WTC11 (cell line): Measurements from ENCODE around the gene ESYT1.

Source experiments
- CREM ChIP-seq: sonication (generic); formaldehyde crosslinking; IDR thresholded peaks from 2 replicates; pipeline ENCODE4 v1.8.1; 2022; ENCODE audit warnings: mild to moderate bottlenecking, missing genetic modification reagents, moderate library complexity
- IRF2 ChIP-seq: sonication (generic); formaldehyde crosslinking; IDR thresholded peaks from 2 replicates; pipeline ENCODE4 v1.8.0; 2022; ENCODE audit warnings: low read depth, missing genetic modification reagents, borderline replicate concordance
- NR1H2 ChIP-seq: sonication (generic); formaldehyde crosslinking; IDR thresholded peaks from 2 replicates; pipeline ENCODE4 v1.9.0; 2021; ENCODE audit warnings: mild to moderate bottlenecking, moderate library complexity, missing genetic modification reagents
- NR2C2 ChIP-seq: sonication (generic); formaldehyde crosslinking; IDR thresholded peaks from 2 replicates; pipeline ENCODE4 v1.8.0; 2022; ENCODE audit warnings: mild to moderate bottlenecking, missing genetic modification reagents
- RELA ChIP-seq: sonication (generic); formaldehyde crosslinking; IDR thresholded peaks from 2 replicates; pipeline ENCODE4 v1.8.1; 2022; ENCODE audit warnings: missing genetic modification reagents, mild to moderate bottlenecking, borderline replicate concordance
- SMAD4 ChIP-seq: sonication (generic); formaldehyde crosslinking; IDR thresholded peaks from 2 replicates; pipeline ENCODE4 v1.8.0; 2022; ENCODE audit warnings: mild to moderate bottlenecking, missing genetic modification reagents
- TEAD1 ChIP-seq: sonication (generic); formaldehyde crosslinking; IDR thresholded peaks from 2 replicates; pipeline ENCODE4 v1.8.0; 2022; ENCODE audit warnings: mild to moderate bottlenecking, missing genetic modification reagents
- ZNF121 ChIP-seq: sonication (generic); formaldehyde crosslinking; IDR thresholded peaks from 2 replicates; pipeline ENCODE4 v1.8.0; 2023; ENCODE audit warnings: missing genetic modification reagents
- ZNF396 ChIP-seq: fragments of 250-450 bp; sonication (Bioruptor Pico); IDR thresholded peaks from 2 replicates; pipeline ENCODE4 v1.8.0; 2021; ENCODE audit warnings: mild to moderate bottlenecking, moderate library complexity, borderline replicate concordance
- ZNF512 ChIP-seq: sonication (generic); formaldehyde crosslinking; IDR thresholded peaks from 2 replicates; pipeline ENCODE4 v1.8.1; 2022; ENCODE audit warnings: missing genetic modification reagents, borderline replicate concordance
- TF ChIP-seq, protein P1 (sequence below): fragments of 200-600 bp; IDR thresholded peaks from 2 replicates; pipeline ENCODE4 v1.8.0; 2022; ENCODE audit warnings: antibody characterized with exemption

DNA sequence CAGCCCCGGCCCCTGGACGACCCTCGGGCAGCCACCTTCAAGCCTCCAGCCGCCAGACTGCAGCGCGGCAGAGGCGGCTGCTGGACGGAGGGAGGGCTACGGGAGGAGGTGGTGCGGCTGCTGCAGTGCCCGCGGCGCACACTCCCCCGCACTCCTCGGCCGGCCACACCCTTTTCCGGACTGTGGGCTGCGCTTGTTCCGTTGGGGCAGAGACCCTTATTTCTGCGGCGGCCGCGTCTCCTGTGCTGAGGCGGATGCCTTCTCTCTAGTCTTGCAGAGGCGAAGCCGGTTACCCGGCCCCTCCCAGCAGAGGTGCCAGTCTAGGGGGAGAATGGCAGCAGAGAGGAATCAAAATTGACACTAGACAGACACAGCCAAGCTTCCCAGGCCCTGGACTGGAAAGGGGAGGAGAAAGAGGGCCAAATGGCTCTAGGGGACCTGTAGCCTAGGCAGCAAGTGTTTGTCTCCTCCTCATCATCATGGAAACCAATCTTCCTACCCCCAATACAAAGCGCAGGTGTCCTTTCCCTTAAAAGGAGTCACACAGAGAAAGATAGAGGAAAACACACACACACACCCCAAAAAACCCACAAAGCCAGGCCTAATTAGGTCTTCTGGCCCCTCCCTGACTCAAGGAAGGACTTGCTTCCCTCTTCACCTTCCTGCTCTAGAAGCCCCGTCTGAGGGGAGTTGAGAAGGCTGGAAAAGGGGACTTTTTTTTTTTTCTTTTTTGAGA lies 1.3 kb downstream of the ESYT1 start:
- TF ChIP-seq NR2C2 (CRISPR knock-in tag) (no peak), CREM (CRISPR knock-in tag) (no peak), ZNF512 (CRISPR knock-in tag) (no peak), NR1H2 (CRISPR knock-in tag) (no peak), RELA (CRISPR knock-in tag) (no peak), ZNF396 (no peak), SMAD4 (CRISPR knock-in tag) (no peak), ZNF121 (CRISPR knock-in tag) (no peak), TEAD1 (CRISPR knock-in tag) (no peak), IRF2 (no peak)
- TF ChIP-seq, protein P1, sequence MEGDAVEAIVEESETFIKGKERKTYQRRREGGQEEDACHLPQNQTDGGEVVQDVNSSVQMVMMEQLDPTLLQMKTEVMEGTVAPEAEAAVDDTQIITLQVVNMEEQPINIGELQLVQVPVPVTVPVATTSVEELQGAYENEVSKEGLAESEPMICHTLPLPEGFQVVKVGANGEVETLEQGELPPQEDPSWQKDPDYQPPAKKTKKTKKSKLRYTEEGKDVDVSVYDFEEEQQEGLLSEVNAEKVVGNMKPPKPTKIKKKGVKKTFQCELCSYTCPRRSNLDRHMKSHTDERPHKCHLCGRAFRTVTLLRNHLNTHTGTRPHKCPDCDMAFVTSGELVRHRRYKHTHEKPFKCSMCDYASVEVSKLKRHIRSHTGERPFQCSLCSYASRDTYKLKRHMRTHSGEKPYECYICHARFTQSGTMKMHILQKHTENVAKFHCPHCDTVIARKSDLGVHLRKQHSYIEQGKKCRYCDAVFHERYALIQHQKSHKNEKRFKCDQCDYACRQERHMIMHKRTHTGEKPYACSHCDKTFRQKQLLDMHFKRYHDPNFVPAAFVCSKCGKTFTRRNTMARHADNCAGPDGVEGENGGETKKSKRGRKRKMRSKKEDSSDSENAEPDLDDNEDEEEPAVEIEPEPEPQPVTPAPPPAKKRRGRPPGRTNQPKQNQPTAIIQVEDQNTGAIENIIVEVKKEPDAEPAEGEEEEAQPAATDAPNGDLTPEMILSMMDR = no peak
